GM03348 (cell line): ENCODE measurements around the gene FGF10.

Source experiments
- DNase-seq: peaks from one replicate; pipeline ENCODE4 v3.0.0; 2012; ENCODE audit warnings: low spot score

The FGF10 gene

GRCh38 chr5:44389090-44389822 is at the start of gene FGF10:
TSS of gene FGF10 (minus strand) at chr5:44389420. CDS start at chr5:44388682, 738 bp downstream.
- DNase-seq: peak; percentile 32

- DNase-seq: no peak
Measured at GRCh38 chr5:44426944-44427343, 37.7 kb upstream of the FGF10 start.

DNA sequence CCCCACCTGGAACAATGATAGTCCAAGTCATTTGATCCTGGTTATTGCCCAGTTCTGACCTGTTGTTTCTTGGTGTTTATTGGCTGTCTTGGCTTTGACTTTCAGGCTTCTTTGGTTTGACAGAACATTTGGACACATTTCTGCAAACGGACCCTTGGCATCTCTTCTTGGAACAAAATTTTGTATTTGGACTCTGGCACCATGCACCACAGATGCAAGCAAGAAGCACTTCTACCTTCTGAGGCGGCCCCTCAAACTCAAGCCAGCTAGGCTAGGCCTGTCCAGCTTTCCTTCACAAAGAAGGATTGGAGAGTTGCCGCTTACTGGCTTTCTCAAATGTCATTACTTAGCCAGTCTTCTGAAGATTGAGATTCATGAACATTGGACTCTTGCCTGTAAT is 23.1 kb upstream of the FGF10 start:
- no peak for DNase-seq

GRCh38 chr5:44402084-44402483 is 12.9 kb upstream of the FGF10 start:
- DNase-seq: no peak

DNA sequence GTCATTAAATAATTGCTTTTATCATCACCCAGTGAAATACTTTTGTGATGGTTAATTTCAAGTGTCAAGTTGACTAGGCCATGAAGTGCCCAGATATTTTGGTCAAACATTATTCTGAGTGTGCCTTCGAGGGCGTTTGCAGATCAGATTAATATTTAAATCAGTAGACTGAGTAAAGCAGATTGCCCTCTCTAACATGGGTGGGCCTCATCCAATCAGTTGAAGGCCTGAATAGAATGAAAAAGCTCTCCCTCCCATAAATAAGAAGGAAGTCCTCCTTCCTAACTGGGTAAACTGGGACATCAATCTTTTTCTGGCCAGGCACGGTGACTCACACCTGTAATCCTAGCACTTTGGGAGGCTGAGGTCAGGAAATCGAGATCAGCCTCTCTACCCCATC is 12.4 kb upstream of the FGF10 start:
- no peak for DNase-seq

DNA sequence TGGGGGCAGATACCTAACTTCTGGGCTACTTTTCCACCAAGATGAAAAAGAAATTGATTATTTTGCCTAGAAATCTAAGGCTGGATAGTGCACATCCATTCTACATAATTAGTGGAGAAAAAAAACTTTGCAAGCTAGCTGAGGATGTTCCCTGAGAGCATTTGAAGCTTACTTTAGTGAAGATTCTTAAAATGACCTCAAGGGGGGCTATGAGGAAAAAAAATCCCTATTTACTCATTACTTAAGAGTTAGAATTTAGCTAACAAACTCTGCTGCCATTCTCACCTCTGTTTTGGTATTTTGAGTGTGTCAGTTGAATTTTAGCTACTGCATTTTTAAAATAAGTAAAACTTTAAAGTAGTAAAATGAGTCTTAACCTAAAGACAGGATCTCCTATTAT is 9.2 kb upstream of the FGF10 start:
- DNase-seq: no peak

DNA sequence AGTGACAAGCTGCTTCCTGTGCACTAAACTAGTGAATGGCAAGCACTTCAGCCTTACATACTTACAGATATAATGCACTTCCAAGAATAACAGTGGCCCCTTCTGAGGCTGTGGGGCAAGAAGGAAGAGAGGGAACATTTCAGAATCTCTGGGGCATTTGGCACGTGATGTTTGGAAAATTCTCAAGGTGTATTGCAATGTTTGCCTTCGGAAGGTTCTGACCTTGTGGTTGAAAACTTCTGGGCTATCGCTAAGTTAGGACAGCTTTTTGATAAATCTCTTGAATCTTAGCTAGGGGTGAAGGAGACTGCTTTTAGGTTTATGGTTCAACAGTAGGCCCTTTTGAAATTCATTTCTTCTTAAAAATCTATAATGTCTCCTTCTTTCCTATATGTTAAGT is 7.1 kb upstream of the FGF10 start:
- no peak for DNase-seq

GRCh38 chr5:44390351-44390750 is 1.1 kb upstream of the FGF10 start:
- DNase-seq: no peak

- DNase-seq: no peak
Measured at GRCh38 chr5:44389823-44390143, 563 bp upstream of the FGF10 start.

DNA sequence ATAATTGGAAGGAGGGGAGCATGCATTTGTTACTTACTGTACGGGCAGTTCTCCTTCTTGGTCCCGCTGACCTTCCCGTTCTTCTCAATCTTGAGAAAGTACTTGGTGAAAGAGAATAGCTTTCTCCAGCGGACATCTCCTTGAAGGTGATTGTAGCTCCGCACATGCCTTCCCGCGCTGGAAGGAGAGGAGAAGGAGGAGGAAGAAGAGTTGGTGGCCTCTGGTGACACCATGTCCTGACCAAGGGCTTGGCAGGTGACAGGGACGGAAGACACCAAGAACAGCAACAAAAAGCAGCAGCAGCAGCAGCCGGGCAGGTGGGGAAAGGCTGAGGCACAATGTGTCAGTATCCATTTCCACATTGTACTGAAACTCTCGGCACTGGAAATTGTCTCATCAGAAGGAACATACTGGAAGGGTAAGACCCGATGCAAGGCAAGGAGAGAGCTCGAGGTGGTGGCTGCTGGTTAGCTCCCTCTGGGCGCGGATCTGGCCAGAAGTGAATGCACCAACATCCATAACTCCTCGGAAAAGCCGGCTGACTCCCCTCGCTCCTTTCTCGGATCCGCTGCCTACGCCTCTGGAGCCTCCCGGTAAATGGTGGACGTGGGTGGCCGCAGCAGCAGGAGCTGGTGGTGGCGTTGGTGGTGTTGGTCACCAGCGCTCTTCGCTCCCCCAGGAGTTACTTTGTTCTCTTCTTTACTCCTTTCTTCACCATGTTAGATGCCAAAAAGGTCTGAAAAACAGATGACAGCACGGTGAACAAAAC is 715 bp downstream of the FGF10 start:
- DNase-seq: peak; percentile 40

- DNase-seq: no peak
Measured at GRCh38 chr5:44387921-44388320, 1.3 kb downstream of the FGF10 start.

DNA sequence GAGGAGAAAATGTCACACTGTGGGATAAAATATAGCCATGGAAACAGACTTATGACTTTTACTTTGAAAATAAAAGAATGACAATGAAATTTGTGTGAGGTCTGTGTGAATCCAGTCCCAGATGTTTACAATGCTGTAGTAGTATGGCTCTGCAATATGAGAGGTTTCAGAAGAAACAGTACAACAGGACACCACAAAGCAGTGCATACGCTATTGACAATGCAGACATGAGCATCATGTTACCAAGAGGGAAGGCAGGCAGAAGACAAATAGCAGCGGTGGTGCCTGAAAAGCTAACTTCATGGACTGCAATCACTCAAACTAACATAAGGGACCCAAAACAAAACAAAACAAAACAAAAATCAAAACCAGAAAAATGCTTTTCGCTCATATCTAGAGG is 1.8 kb downstream of the FGF10 start:
- DNase-seq: no peak

- DNase-seq: no peak
Measured at GRCh38 chr5:44385291-44385900, 3.8 kb downstream of the FGF10 start.

GRCh38 chr5:44384816-44385215 is 4.4 kb downstream of the FGF10 start:
- no peak for DNase-seq

DNA sequence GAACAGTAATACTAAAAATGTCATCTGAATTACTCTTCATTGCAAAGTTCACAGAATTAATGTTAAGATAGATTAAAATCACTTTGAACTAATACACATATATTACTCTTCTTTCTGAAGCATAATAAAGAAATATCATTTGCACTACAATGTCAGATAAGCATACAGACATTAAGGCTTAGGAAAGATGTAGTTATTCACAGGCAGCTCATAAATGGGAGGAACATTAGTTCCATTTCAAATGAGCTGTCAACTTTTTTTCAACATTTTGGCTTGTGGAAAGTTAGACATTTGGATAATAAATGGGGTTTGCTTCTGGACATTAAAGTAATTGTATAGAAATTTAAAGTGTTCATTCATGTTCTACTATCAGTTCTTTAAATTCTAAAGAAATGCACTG is 6.3 kb downstream of the FGF10 start:
- no peak for DNase-seq

GRCh38 chr5:44377057-44377456 is 12.2 kb downstream of the FGF10 start:
- no peak for DNase-seq

GRCh38 chr5:44372028-44372427 is 17.2 kb downstream of the FGF10 start:
- DNase-seq: no peak

- no peak for DNase-seq
Measured at GRCh38 chr5:44367203-44367602, 22.0 kb downstream of the FGF10 start.

- DNase-seq: peak; percentile 10
Measured at GRCh38 chr5:44365345-44365744, 23.9 kb downstream of the FGF10 start.

DNA sequence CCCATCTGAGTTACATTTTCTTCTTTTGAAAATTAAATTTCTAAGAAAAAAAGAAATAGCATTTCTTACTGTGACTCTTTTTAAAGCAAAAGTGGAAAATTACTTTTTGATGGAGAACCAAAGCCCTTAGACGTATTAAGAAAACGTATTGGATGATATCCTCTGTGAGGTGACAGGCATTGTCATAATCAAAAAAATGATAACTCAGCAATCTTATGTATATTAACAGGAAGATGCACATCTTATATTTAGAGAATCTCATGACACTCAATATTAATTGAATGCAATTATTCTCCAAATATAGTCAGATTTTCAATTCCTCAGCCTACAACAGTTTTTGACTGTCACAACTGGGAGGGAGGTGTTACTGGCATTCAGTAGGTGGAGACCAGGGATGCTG is 25.1 kb downstream of the FGF10 start:
- no peak for DNase-seq

DNA sequence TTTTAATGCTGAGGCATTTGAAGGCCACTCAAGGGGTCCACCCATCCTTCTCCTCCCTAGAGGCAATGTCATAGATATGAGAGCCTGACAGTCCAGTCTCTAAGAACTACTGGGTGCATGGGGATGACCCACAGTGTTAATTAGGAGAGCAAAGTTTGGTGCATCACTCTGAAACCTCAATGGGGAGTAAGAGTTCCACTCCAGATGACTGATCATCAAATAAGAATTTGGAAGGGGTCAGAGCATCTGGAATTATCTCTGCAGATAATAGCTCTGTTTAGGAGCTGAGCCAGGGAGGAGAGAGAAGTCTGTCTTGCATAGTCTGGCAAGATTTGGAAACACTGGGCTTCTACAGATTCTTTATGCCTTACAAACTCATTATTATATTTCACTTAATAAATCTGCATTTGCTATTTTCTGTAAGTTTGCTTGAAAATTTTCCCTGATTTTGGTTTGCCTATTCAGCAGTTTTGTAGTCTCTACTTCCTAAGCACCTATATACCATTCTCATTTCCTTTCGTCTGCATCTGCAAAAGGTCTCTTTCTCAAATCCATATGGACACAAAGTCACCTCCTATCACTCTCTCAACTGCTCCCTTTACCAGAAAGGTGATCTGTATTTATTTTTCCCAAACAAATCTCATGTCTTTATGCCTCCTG is 27.7 kb downstream of the FGF10 start:
- DNase-seq: no peak

DNA sequence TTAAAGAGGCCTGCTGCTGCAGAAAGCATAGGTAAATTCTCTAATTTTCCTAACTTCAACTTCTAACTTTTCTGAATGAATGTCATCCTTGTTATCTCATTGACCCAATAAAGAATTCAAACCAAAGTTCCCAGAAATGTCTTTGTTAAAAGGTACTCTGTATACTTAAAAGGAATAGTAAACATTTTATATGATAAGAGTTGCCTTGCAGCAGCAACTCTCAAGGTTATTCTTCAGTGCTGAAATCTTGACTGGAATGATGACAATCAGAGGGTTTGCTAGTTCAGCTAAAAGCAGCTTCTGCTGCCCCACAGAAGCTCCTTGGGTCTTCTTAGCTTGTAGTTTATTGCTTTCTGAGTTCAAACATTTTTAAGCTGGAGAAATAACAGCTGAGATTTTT is 28.3 kb downstream of the FGF10 start:
- no peak for DNase-seq

DNA sequence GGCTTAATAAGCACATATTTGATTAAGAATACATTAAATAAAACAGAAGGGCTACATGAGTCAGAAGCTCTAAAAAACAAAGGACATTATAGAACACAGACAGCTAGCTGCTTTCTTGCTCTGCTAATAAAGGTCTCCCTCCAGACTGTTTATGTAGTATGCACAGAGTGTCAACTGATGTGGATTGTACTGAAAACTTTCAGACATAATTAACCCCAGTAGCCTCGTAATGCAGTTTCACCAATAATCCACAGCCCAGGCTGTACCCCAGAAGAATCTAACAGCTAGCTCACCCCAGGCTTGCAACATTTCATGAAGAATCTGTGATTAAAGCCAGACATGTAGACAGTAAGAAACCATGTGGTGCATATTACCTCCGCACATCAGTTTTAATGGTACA is 30.8 kb downstream of the FGF10 start:
- DNase-seq: no peak
